Activated effector memory CD4-positive, alpha-beta T cell treated with Interleukin-2 at 50 U/mL for 16 hours (primary cell): ENCODE measurements around the gene RABGEF1.
"Not testable (repeated sequence)": the region's sequence is repeated elsewhere in the genome, so short reads cannot be mapped to it uniquely, and the experiment has no call there.

Source experiments
- DNase-seq: peaks from one replicate; pipeline ENCODE4 v3.0.0-alpha.2; 2020

Gene RABGEF1

GRCh38 chr7:66736892-66737291 lies 3.6 kb upstream of the RABGEF1 start:
- DNase-seq: no peak

DNA sequence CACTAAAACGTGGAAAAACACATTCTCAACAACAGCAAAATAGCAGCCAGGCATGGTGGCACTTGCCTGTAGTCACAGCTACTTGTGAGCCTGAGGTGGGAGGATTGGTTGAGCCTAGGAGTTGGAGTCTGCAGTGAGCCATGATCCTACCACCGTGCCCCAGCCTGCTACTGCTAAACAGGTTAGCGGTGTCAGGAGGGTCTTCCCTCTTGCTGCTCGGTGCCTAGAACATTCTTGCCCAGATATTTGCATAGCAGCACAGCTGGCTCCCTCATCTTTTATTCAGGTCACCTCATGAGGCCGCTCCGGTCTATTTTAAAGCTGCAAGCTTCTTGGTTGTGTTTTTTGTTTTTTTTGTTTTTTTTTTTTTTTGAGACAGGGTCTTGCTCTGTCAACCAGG lies 2.9 kb upstream of the RABGEF1 start:
- no peak for DNase-seq

GRCh38 chr7:66739477-66739876 lies 1.1 kb upstream of the RABGEF1 start:
- no peak for DNase-seq

GRCh38 chr7:66739953-66740301 lies 606 bp upstream of the RABGEF1 start:
- DNase-seq: no peak

- DNase-seq: not testable (repeated sequence)
Observed at GRCh38 chr7:66740980-66741709, 612 bp downstream of the RABGEF1 start.

DNA sequence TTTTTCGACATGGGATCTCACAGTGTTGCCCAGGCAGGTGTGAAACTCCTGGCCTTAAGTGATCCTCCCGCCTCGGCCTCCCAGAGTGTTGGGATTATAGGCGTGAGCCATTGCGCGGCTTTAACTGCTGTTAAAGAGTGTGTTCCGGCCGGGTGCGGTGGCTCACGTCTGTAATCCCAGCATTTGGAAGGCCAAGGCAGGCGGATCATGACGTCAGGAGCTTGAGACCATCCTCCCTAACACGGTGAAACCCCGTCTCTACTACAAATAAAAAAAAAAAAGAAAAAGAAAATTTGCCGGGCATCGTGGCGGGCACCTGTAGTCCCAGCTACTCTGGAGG lies 1.1 kb downstream of the RABGEF1 start:
- DNase-seq: no peak

DNA sequence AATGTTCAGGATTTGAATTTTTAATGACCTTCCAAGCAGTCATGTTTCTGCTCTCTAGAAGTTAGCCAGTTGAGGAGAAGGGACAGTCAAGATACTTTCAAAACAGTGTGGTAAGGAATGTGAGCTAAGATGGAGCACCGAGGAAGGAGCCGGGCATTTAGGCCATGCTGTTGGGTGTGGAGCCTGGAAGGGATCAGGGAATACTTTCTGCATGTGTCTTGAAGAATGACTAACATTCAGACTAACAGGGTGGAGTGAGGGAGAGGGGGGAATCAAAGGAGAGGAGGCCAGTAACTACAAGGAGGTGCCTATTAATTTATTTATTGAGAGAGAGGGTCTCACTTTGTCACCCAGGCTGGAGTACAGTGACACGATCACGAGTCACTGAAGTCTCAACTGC lies 1.8 kb downstream of the RABGEF1 start:
- DNase-seq: not testable (repeated sequence)

- no peak for DNase-seq
Observed at GRCh38 chr7:66743920-66744319, 3.4 kb downstream of the RABGEF1 start.

- DNase-seq: no peak
Observed at GRCh38 chr7:66747385-66747784, 6.9 kb downstream of the RABGEF1 start.

DNA sequence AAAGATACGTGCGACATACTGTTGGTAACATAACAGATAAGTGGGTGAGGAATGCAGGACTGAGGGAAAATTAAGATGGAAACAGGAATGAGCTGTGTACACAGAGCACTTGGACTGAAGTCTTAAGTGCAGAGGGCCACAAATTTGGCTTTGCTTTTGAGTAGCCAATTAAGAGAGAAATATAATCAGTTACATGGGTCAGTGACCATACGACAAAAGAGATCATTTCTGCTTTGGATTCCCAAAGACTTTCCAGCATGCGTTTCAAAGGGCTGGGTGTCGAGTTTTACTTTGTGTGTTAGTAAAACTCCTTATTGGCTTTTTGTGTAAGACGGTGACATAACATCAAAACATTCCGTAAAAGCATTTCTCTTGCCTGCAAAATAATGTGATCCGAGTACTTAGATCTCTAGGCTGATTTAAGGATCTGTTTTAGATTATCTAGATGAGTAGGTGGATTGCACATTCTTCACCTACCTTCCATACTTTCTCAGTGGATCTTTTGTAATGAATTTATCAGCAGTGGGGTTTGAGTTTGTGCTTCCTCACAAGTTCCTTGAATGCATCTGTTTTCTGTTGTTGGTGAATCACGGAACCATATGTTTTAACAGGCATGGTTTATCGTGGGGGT lies 7.5 kb downstream of the RABGEF1 start:
- DNase-seq: no peak

- DNase-seq: no peak
Observed at GRCh38 chr7:66748791-66749190, 8.3 kb downstream of the RABGEF1 start.

GRCh38 chr7:66751945-66752344 lies 11.4 kb downstream of the RABGEF1 start:
- no peak for DNase-seq

GRCh38 chr7:66754541-66754940 lies 14.0 kb downstream of the RABGEF1 start:
- DNase-seq: no peak

GRCh38 chr7:66755059-66755458 lies 14.5 kb downstream of the RABGEF1 start:
- not testable (repeated sequence) for DNase-seq

- not testable (repeated sequence) for DNase-seq
Observed at GRCh38 chr7:66756227-66756626, 15.7 kb downstream of the RABGEF1 start.

DNA sequence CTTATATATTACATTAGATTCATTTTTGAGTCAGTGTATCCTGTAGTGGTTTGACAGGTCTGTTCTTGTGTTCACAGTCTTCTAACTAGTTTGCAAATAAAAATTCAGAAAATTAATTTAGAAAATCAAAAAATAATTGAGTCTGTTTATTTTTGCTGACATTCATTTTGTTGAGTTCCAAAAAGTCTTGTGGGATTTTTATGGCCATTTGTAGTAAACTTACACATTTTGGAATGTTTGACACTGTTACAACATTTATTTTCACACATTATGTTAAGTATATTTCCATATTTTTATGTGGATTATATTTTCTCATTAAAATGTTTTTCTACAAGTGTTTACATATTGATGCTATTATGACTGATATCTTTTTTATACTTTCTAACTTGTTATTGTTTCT lies 16.4 kb downstream of the RABGEF1 start:
- DNase-seq: no peak

DNA sequence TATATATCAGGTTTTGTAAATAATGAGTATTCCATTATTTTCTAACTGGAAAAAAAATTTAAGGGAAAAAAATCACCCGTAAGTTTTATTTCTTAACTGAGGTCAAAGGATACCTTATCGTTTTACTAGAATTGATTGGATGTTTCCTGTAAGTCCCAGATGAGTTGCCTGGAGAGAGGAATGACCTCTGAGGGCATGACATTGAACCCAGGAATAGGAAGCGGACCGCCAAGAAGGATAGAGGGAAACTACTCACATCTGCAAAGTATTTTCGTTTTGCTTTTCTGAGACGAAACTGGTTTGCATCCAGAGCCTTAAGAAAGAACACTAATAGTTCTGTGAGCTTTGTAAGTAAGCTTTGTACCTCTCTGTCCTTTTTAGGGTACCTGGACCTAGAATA lies 17.4 kb downstream of the RABGEF1 start:
- no peak for DNase-seq

DNA sequence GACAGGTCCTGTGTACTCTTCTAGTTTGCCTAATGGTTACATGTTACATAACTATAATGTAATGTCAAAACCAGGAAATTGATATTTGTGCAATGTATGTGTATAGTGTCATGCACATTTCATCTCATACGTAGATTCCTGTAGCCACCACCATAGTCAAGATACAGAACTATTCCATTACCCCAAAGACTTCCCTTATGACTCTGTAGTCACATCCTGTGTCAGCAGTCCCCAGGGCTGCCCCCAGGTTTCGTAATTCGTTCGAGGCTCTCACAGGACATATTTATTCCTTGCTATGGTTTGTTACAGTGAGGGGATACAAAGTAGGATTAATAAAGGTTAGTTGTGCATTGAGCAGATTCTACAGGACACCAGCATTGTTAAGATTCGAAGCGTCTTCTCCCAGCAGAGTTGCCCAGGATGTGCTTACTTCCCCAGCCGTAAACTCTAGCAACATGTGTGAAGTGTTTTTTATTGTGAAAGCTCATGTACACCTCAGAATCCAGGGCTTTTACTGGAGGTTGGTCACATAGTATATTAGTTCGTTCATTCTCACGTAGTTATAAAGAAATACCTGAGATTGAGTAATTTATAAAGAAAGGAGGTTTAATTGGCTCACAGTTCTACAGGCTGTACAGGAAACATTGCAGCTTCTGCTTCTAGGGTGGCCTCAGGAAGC lies 18.6 kb downstream of the RABGEF1 start:
- DNase-seq: no peak

GRCh38 chr7:66763183-66763582 lies 22.6 kb downstream of the RABGEF1 start:
- DNase-seq: not testable (repeated sequence)

DNA sequence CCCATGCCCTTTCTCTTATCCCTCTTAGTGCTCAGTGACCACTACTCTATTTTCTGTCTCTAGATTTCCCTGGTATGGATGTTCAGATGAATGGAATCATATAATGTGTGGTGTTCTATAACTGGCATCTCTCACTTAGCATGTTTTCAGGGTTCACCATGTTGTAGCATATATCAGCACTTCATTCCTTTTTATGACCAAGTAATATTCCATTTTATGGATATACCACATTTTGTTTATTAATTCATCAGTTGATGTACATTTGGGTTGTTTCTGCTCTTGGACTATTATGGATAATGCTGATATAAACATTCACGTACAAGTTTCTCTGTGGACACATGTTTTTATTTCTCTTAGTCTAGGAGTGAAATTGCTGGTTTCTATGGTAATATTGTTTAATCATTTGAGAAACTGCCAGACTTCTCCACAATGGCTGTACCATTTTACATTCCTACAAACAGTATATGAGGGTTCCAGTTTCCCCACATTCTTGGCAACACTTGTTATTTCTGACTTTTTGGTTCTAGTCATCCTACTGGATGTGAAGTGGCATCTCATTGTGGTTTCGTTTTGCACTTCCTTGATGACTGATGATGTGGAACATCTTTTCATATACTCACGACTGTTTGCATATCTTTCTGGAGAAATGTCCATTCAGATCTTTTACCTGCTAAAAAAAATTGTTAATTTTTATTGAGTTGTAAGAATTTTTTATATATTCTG lies 23.3 kb downstream of the RABGEF1 start:
- not testable (repeated sequence) for DNase-seq

DNA sequence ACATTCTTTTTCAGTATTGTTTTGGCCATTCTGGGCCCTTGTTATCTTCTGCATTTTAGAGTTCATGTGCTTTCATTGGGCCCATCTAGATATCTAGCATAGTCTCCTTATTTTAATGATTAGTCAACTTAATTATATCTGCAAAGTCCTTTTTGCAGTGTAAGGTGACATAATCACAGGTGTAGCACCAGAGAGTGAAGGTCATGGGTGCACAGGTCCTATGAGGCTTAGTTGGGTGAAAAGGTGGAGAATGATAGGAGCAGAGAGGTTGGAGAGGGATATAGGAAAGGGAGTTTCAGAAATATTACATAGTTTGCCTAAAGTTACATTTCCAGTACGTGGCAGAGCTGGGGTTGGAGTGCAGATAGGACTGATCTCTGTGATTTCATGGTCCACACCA lies 24.4 kb downstream of the RABGEF1 start:
- not testable (repeated sequence) for DNase-seq

GRCh38 chr7:66765322-66766025 lies 24.9 kb downstream of the RABGEF1 start:
- DNase-seq: not testable (repeated sequence)

- no peak for DNase-seq
Observed at GRCh38 chr7:66766041-66766440, 25.5 kb downstream of the RABGEF1 start.
